GM19467 (cell line): ENCODE results near the gene GUK1.
"Not testable (repeated sequence)": the region's sequence is repeated elsewhere in the genome, so short reads cannot be mapped to it uniquely, and the experiment has no call there.

Experiments
- ATAC-seq: cut with Tn5 transposase; IDR thresholded peaks from one replicate; pipeline ENCODE4 v1.9.1; 2021; ENCODE audit warnings: mild to moderate bottlenecking, moderate library complexity; ENCODE audit not compliant: unreplicated experiment

The GUK1 gene

DNA sequence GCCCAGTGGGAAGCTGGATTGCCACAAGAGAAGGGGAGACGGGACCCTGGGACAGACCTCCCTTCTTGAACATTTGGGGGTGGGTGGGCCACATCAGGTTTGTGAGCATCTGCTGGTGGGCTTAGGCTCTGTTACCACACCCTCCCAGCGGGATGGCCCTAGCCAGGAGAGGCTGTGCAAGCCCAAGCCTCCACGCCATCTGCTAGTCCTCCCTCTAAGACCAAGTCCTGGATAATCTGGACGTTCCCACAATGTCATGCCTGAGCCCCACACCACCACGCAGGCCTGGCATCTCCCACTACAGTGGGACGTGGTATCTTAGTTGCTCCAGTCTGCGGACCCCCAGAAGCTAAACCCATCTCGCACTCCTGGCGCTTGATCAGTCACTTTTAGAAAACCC, 21.8 kb downstream of the GUK1 start:
- ATAC-seq, result no peak

DNA sequence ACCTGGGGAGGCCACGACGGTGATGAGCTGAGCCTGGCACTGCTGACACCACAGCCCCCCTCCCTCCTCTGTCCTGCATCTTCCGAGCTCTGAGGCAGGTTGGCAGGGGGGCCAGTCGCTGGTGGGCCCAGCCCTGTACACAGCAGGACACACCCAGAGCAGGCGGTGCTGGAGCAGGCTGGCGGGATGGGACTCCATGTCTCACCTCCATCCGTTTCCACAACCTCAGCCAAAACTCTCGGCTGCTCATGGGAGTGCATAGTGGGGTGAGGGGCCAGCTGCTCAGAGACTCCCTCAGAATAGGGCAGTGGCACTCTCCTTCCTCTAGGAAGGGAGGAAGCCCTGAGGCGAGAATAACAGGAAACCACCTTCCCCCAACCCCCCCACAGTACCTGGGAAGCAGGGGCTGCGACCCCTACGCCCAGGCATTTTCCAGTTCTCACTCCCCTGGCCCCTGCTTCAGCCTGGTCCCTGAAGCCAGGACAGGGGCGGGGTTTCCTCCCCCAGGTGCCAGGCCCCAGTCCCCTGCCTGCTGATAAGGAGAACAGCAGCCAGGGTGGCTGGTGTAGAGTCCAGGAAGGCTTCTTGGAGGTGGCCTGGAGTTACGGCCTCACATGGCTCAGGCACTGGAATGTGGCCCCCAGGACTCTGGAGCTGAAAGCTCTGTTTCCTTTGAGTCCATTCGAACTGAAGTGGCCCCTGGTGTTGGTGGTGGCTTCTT, 22.4 kb downstream of the GUK1 start:
- ATAC-seq, result no peak

- ATAC-seq, result no peak
Observed at GRCh38 chr1:228163007-228163753, 23.1 kb downstream of the GUK1 start.

DNA sequence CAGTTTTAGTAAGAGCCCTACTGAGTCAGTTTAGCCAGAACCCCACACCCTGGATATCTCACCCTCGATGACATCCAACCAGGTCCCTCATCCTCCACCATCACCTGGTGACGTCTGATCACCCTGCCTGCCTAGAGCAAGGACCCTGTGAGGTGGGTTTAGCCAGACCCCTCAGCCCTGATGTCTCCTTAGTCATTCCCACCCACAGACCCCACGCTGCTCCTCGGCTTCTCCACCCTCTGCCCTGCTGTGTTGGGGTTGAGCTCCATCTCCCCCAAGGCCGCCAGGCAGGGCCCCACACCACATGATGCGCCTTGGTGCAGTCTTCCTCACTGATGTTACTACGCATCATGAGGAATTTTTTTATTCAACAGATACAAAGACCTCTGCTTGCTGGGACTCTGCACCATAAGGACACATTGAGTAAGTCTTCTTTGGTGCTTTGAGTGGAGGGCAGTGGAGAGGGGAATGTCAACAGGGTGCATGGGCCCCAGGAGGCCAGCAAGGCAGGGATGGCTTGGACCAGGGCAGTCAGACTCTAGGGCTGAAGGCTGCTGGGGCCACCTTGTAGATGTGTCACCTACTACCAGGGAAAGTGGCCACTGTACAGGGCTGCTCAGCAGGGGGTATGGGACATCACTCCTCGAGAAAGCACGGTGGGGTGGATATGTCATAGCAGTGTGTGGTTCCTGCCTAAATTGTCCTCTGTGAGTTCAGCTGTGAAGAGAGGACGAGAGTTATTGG, 23.9 kb downstream of the GUK1 start:
- ATAC-seq, result no peak

- no peak for ATAC-seq
Observed at GRCh38 chr1:228164561-228165371, 24.7 kb downstream of the GUK1 start.

DNA sequence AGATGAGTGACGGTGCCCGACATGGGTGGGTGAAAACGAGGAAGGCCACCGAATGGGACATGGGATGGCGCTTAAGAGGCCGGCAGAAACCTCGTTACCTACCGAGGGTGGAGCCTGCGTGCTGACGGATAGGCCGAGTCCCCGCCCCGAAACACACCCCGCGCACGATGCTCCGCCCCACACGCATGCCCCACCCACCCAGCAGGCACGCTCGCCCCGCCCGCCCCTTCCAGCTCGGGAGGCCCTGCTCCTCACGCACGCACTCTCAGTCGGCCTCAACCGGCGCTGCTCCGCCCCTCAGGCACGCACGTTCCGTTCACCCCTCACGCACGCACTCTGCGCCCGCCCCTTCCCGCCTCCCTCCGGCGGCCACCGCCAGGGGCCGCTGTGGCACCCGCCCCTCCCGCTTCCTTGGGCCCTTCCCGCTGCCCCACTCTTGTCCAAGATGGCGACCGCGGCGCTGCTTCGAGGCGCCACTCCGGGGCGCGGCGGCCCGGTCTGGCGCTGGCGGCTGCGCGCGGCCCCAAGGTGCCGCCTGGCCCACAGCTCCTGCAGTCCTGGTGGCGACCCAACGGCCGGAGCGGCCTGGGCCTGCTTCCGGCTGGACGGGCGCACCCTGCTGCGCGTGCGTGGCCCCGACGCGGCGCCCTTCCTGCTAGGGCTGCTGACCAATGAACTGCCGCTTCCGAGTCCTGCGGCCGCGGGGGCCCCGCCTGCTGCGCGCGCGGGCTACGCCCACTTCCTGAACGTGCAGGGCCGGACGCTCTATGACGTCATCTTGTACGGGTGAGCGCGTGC, 25.5 kb downstream of the GUK1 start, which contains the start of gene IBA57:
Gene IBA57 (plus strand): TSS at position 433 of the 798 bp plus-strand sequence. CDS start 13 bp downstream, at position 446.
- ATAC-seq, result peak; percentile 81

DNA sequence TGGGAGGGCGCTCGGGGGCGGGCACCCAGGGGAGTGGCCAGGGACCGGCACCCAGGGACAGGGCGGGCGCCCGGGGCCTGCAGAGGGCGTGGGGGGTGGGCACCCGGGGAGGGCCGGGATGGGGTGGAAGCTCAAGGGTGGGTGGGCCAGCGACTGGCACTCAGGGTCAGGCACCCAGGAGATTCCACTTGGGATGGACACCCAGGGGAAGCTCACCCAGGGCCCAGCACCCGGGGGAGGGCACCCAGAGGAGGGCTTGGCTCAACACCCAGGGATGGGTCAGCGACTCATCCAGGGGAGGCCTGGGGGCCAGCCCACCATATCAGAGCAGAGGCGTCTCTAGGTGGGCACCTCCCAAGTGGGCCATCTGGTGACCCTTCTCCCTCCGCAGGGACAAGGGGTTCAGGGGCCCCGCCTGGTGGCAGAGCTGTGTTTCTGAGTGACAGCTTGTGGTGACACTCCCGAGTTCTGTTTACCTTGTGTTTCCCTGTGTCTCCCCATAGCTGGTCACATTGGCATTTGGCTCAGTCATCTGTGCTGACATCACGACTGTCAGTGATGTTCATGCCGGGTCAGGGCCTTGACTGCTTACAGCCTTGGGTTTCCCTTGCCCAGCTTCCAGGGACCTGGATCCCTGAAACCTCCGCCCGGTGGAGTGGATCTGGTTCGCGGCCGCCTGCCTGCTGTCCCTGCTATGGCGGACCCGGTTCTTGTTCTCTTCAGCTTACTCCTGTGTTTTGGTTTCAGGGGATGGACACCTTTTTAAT, 26.3 kb downstream of the GUK1 start:
- peak; percentile 4 for ATAC-seq

DNA sequence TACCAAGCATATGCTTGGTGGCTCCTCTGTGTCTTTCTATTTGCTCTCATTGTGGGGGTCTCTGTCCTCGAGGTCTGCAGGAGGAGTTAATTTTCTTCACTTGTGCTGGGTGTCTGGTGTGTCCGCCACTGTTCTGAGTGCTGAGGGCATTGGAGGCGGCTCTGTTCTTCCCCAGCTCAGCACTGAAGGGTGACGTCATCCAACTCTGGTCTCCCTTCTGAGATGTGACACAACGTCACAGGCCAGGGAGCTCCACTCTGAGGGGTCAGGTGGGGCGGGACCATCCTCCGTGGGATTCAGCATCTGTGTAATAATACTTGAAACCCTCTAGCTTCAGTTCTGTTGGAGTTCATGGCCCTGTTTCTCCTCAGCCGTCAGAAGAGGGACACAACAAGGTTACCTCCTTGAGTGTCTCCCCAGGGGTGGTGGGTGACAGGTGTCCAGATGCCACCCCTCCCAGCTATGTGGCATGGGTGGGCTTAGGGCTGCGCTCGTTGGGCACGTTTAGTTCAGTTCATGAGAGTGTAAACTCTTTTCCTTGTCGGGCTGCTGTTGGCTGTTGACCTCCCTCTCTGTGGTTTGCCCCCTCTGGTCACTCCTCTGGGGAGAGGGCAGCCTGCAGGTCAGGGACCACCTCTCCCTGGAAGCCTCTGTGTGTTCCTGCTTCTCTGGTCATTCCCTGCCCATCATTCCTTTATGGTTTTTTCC, 28.6 kb downstream of the GUK1 start:
- ATAC-seq, result no peak

- ATAC-seq, result no peak
Observed at GRCh38 chr1:228169345-228169744, 29.3 kb downstream of the GUK1 start.

- ATAC-seq, result no peak
Observed at GRCh38 chr1:228170666-228171065, 30.6 kb downstream of the GUK1 start.

- no peak for ATAC-seq
Observed at GRCh38 chr1:228171221-228171891, 31.3 kb downstream of the GUK1 start.

DNA sequence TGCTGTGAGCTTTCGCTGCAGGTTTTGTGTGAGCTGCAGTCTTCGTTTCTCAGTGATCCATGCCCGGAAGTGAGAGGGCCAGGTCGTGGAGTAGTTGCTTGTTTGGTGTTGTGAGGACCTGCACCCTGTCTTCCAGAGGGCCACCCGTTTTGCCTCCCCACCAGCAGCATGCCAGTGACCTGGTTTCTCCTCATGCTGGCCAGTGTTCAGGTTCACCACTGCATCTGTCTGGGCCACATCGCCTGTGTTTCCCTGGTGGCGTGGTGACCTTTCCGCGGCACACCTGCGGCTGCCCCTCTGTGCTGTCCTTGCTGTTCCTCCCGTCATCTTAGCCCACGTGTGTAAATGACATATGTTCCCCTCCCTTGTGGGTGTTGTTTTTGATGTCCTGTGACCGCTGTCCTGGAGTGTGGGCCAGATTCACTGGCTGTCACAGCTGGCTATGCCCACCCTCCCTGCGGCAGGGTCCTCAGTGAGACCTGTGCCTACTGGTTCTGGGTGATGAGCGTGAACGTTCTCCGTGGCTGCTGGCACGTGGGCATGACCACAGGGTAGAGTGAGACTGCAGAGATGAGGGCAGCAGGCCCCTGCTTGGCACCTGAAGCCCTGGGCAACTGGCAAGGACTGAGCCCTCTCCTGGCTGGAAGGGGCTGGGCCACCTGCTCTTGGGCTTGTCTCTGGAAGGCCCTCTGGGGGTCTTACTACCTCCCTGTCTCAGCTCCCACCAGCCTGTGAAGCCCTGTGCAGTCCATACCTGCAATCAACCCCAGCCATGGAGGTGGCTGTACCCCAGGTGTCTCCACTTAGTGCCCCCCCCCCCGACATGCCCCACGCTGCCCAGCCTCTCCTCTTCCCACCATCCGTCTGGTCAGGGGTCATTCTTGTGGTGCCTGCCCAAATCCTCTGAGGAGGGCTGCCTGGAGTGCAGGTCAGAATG, 32.8 kb downstream of the GUK1 start:
- no peak for ATAC-seq

DNA sequence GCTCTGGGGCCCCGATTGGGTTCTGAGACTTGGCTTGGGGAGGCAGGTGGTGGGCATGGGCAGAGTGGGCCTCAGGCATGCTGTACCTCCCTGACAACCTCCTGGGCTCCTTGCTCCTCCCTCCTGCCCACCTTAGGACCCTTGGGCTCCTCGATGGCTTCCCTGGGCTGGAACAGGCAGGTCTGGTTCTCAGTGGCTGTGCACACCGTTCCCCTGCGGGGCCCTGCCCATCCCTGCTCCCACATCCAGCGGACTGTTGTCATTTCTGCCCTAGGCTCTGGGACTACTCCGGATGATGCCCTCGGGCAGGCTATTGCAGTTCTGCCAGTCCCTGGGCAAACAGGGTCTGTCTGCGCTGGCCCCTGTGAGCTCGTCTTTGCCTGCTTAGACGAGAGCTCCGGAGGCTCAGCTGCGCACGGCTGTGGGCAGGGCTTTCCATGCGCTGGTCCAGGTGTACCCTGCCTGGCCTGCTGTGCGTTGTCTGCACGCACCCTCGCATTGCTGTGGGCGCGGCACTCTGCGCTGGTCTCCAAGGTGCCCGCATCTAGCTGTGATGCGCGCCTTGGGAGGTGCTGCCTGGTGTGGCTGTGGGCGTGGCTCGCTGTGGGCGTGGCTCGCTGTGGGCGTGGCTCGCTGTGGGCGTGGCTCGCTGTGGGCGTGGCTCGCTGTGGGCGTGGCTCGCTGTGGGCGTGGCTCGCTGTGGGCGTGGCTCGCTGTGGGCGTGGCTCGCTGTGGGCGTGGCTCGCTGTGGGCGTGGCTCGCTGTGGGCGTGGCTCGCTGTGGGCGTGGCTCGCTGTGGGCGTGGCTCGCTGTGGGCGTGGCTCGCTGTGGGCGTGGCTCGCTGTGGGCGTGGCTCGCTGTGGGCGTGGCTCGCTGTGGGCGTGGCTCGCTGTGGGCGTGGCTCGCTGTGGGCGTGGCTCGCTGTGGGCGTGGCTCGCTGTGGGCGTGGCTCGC, 33.7 kb downstream of the GUK1 start:
- not testable (repeated sequence) for ATAC-seq

DNA sequence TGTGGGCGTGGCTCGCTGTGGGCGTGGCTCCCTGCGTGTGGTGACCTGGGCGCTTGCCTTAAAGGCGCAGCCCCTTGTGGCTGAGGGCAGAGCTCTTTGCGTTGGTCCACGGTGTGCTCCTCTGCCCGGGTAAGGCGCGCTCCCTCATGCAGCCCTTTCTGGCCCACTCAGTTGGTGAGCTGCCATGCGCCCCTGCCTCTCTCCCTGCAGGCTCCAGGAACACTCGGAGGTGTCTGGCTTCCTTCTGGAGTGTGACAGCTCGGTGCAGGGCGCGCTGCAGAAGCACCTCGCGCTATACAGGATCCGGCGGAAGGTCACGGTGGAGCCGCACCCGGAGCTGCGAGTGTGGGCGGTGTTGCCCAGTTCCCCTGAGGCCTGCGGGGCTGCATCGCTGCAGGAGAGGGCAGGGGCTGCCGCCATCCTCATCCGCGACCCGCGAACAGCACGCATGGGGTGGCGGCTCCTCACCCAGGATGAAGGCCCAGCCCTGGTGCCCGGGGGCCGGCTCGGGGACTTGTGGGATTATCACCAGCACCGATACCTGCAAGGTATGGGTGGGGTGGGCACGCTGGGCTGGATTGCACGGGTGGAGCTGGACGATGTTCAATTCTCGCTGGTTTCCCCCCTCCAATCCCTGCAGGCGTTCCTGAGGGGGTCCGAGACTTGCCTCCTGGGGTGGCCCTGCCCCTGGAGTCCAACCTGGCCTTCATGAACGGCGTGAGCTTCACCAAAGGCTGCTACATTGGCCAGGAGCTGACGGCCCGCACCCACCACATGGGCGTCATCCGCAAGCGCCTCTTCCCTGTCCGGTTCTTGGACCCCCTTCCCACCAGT, 34.6 kb downstream of the GUK1 start:
- no peak for ATAC-seq
